ENCODE data around the gene COBLL1. TPM values are rescaled to one million over a fixed set of nuclear protein-coding genes. Genes with fewer than 3 reads are reported as not detected.

Gene COBLL1
- polyA plus RNA-seq, 5 donors = 14.6 to 26.4 (median 22.3) TPM

- DNase-seq = no peak
These were observed 83.5 kb downstream of the COBLL1 start for GRCh38 chr2:164757934-164758695.

- no peak for DNase-seq
These were observed 84.8 kb downstream of the COBLL1 start for GRCh38 chr2:164756773-164757172.

GRCh38 chr2:164755952-164756351 is 85.7 kb downstream of the COBLL1 start:
- DNase-seq = no peak

- DNase-seq = no peak
These were observed 87.2 kb downstream of the COBLL1 start for GRCh38 chr2:164754157-164755093.

- DNase-seq = no peak
These were observed 88.7 kb downstream of the COBLL1 start for GRCh38 chr2:164752956-164753355.

- DNase-seq = peak in 1 of 2 donors; percentile 16
These were observed 93.7 kb downstream of the COBLL1 start for GRCh38 chr2:164747783-164748433.

- DNase-seq = no peak
These were observed 94.5 kb downstream of the COBLL1 start for GRCh38 chr2:164747140-164747539.

- DNase-seq = no peak
These were observed 94.9 kb downstream of the COBLL1 start for GRCh38 chr2:164746713-164747112.

- no peak for DNase-seq
These were observed 96.4 kb downstream of the COBLL1 start for GRCh38 chr2:164745012-164745797.

GRCh38 chr2:164742738-164743317 is 98.8 kb downstream of the COBLL1 start:
- no peak for DNase-seq

- DNase-seq = no peak
These were observed 101.7 kb downstream of the COBLL1 start for GRCh38 chr2:164739966-164740365.

GRCh38 chr2:164737612-164738081 is 104.0 kb downstream of the COBLL1 start:
- peak; percentile 32 to 56 for DNase-seq

GRCh38 chr2:164735309-164735919 is 106.2 kb downstream of the COBLL1 start:
- DNase-seq = no peak

GRCh38 chr2:164734196-164734595 is 107.4 kb downstream of the COBLL1 start:
- DNase-seq = no peak

- DNase-seq = no peak
These were observed 116.1 kb downstream of the COBLL1 start for GRCh38 chr2:164725542-164725941.

GRCh38 chr2:164722616-164723338 is 118.8 kb downstream of the COBLL1 start:
- no peak for DNase-seq

- DNase-seq = no peak
These were observed 120.2 kb downstream of the COBLL1 start for GRCh38 chr2:164721430-164721829.

- no peak for DNase-seq
These were observed 121.4 kb downstream of the COBLL1 start for GRCh38 chr2:164719996-164720941.

Data from right lung (tissue), 5 donors.